ENCODE results near the gene PRF1.

Gene PRF1

GRCh38 chr10:70576803-70577517 is 25.6 kb downstream of the PRF1 start:
- DNase-seq (ENCODE audit: low read depth in 2 of 2), result no peak

GRCh38 chr10:70575874-70576802 is 26.4 kb downstream of the PRF1 start:
- no peak for DNase-seq (ENCODE audit: low read depth in 2 of 2)

GRCh38 chr10:70575486-70575873 is 27.1 kb downstream of the PRF1 start:
- DNase-seq (ENCODE audit: low read depth in 2 of 2), result no peak

GRCh38 chr10:70573599-70574506 is 28.7 kb downstream of the PRF1 start:
- DNase-seq (ENCODE audit: low read depth in 2 of 2), result no peak

- no peak for DNase-seq (ENCODE audit: low read depth in 2 of 2)
These were observed 30.7 kb downstream of the PRF1 start for GRCh38 chr10:70571636-70572439.

GRCh38 chr10:70571236-70571635 is 31.3 kb downstream of the PRF1 start:
- DNase-seq (ENCODE audit: low read depth in 2 of 2), result no peak

- no peak for DNase-seq (ENCODE audit: low read depth in 2 of 2)
These were observed 33.6 kb downstream of the PRF1 start for GRCh38 chr10:70568781-70569495.

GRCh38 chr10:70568113-70568512 is 34.4 kb downstream of the PRF1 start:
- no peak for DNase-seq (ENCODE audit: low read depth in 2 of 2)

- no peak for DNase-seq (ENCODE audit: low read depth in 2 of 2)
These were observed 34.9 kb downstream of the PRF1 start for GRCh38 chr10:70567603-70568002.

GRCh38 chr10:70566515-70567290 is 35.8 kb downstream of the PRF1 start:
- DNase-seq (ENCODE audit: low read depth in 2 of 2), result no peak

GRCh38 chr10:70565556-70566514 is 36.7 kb downstream of the PRF1 start:
- no peak for DNase-seq (ENCODE audit: low read depth in 2 of 2)

- no peak for DNase-seq (ENCODE audit: low read depth in 2 of 2)
These were observed 37.6 kb downstream of the PRF1 start for GRCh38 chr10:70564901-70565351.

- DNase-seq (ENCODE audit: low read depth in 2 of 2), result no peak
These were observed 38.3 kb downstream of the PRF1 start for GRCh38 chr10:70564113-70564725.

GRCh38 chr10:70563230-70563629 is 39.3 kb downstream of the PRF1 start:
- no peak for DNase-seq (ENCODE audit: low read depth in 2 of 2)

- DNase-seq (ENCODE audit: low read depth in 2 of 2), result no peak
These were observed 40.3 kb downstream of the PRF1 start for GRCh38 chr10:70562036-70562755.

GRCh38 chr10:70561558-70561957 is 41.0 kb downstream of the PRF1 start:
- DNase-seq (ENCODE audit: low read depth in 2 of 2), result no peak

GRCh38 chr10:70561070-70561469 is 41.5 kb downstream of the PRF1 start:
- no peak for DNase-seq (ENCODE audit: low read depth in 2 of 2)

All from stimulated activated CD8-positive, alpha-beta memory T cell treated with anti-CD3 and anti-CD28 coated beads, Interleukin-2, amount 100 ng/mL, for 1 hour (primary cell).